ENCODE results near the gene HNRNPA0.

DNA sequence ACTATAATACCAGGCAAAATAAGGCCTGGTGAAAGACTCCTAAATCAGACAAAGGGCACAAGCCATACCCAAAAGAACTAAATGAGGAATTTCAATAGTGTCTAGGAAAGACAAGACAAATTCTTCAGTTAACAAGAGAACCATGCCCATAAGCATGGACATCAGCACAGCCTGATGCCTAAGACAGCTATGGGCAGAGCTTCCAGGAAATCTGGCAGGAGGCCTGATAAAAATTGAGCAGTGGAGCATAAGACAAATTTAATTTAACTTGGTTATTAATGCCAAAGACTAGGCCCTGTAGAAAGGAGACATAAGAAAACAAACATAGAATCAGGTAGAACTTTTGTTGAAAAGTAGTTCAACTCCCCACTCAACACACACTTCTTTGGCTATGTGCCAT is 35.6 kb downstream of the HNRNPA0 start:
- no peak for TF ChIP-seq SIN3A (IDR thresholded peaks at IDR 0.05; ENCODE audit: borderline replicate concordance, low read depth, low read length)
- TF ChIP-seq TEAD4 (IDR thresholded peaks at IDR 0.05; ENCODE audit: borderline replicate concordance, insufficient read depth) = no peak
- TF ChIP-seq NFIC (IDR thresholded peaks at IDR 0.05; ENCODE audit: borderline replicate concordance) = no peak
- TF ChIP-seq POLR2AphosphoS5 (IDR thresholded peaks at IDR 0.05; ENCODE audit: low read depth, low read length) = no peak
- TF ChIP-seq, protein P1, sequence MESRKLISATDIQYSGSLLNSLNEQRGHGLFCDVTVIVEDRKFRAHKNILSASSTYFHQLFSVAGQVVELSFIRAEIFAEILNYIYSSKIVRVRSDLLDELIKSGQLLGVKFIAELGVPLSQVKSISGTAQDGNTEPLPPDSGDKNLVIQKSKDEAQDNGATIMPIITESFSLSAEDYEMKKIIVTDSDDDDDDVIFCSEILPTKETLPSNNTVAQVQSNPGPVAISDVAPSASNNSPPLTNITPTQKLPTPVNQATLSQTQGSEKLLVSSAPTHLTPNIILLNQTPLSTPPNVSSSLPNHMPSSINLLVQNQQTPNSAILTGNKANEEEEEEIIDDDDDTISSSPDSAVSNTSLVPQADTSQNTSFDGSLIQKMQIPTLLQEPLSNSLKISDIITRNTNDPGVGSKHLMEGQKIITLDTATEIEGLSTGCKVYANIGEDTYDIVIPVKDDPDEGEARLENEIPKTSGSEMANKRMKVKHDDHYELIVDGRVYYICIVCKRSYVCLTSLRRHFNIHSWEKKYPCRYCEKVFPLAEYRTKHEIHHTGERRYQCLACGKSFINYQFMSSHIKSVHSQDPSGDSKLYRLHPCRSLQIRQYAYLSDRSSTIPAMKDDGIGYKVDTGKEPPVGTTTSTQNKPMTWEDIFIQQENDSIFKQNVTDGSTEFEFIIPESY (IDR thresholded peaks at IDR 0.05; ENCODE audit: borderline replicate concordance, low read depth) = no peak
- TF ChIP-seq, protein P2, sequence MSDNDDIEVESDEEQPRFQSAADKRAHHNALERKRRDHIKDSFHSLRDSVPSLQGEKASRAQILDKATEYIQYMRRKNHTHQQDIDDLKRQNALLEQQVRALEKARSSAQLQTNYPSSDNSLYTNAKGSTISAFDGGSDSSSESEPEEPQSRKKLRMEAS (IDR thresholded peaks at IDR 0.05; ENCODE audit: low read depth) = no peak
- no peak for TF ChIP-seq MXI1 (IDR thresholded peaks at IDR 0.05; ENCODE audit: low read depth, low read length)
- TF ChIP-seq, protein P3, sequence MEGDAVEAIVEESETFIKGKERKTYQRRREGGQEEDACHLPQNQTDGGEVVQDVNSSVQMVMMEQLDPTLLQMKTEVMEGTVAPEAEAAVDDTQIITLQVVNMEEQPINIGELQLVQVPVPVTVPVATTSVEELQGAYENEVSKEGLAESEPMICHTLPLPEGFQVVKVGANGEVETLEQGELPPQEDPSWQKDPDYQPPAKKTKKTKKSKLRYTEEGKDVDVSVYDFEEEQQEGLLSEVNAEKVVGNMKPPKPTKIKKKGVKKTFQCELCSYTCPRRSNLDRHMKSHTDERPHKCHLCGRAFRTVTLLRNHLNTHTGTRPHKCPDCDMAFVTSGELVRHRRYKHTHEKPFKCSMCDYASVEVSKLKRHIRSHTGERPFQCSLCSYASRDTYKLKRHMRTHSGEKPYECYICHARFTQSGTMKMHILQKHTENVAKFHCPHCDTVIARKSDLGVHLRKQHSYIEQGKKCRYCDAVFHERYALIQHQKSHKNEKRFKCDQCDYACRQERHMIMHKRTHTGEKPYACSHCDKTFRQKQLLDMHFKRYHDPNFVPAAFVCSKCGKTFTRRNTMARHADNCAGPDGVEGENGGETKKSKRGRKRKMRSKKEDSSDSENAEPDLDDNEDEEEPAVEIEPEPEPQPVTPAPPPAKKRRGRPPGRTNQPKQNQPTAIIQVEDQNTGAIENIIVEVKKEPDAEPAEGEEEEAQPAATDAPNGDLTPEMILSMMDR (IDR thresholded peaks at IDR 0.05) = no peak
- TF ChIP-seq EP300 (IDR thresholded peaks at IDR 0.05; ENCODE audit: borderline replicate concordance in 1 of 2, low read depth in 1 of 2, low read length in 1 of 2) = no peak
- no peak for TF ChIP-seq JUND (IDR thresholded peaks at IDR 0.05)
- TF ChIP-seq GABPA (IDR thresholded peaks at IDR 0.05; ENCODE audit: low read depth) = no peak
- TF ChIP-seq YY1 (IDR thresholded peaks at IDR 0.05; ENCODE audit: low read depth) = no peak

All from SK-N-SH (cell line).